ENCODE measurements around the gene TTLL9. TPM values are rescaled to one million over a fixed set of nuclear protein-coding genes. Genes with fewer than 3 reads are reported as not detected.
A peak's percentile ranks its signal among the peaks of the same experiment; 100 is the strongest.

The TTLL9 gene
- total and polyA plus RNA-seq, 8 donors: 0.20 to 6.2 (median 2.3) TPM

DNA sequence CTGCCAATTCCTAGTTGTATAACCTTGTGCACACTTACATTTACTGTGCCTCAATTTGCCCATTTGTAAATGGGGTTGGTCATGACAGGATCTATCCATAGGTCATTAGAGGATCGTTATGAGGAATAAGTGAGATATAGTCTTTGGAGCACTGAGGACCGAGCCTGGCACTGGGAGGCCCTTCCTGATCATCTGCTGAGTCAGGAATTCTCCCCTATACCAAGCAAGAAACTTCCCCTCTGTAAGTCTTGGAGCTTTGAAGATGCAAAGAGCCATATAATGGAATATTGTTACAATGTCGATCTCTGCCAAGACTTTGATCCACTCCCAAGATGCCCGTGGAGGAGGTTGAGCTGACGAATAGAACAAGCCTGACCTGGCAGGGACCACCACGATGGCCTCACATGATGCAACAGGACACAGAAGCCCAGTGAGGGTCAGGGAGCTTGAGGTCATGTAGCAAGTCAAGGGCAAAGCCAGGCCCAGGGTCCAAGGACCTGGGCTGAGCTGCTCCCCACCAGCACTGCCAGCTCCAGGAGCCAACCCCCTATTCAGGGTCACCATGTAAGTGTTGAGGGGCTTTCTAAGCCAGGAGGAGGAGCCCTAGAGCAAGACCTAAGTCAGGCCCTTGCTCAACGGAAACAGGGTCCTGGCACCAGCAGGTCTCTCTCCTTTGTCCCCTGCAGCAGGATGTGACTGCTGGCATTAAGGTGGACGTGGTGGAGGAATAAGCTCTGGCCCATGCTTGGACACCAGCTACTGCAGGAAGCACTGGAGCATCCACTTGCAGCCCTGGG is 64.7 kb downstream of the TTLL9 start:
- H3K9me3 ChIP-seq: no peaks in the 10 kb centered on the region
- DNase-seq (no peak), ATAC-seq (no peak)
- TF ChIP-seq, protein P1, sequence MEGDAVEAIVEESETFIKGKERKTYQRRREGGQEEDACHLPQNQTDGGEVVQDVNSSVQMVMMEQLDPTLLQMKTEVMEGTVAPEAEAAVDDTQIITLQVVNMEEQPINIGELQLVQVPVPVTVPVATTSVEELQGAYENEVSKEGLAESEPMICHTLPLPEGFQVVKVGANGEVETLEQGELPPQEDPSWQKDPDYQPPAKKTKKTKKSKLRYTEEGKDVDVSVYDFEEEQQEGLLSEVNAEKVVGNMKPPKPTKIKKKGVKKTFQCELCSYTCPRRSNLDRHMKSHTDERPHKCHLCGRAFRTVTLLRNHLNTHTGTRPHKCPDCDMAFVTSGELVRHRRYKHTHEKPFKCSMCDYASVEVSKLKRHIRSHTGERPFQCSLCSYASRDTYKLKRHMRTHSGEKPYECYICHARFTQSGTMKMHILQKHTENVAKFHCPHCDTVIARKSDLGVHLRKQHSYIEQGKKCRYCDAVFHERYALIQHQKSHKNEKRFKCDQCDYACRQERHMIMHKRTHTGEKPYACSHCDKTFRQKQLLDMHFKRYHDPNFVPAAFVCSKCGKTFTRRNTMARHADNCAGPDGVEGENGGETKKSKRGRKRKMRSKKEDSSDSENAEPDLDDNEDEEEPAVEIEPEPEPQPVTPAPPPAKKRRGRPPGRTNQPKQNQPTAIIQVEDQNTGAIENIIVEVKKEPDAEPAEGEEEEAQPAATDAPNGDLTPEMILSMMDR (IDR thresholded peaks at IDR 0.05): no peak
- H3K36me3 ChIP-seq: no peaks in the 10 kb centered on the region
- no peak overlapping the region for H3K4me3 ChIP-seq
- no peak overlapping the region for H3K27ac ChIP-seq
- no peaks in the 10 kb centered on the region for H3K27me3 ChIP-seq
- H3K4me1 ChIP-seq: no peaks in the 10 kb centered on the region
- intact Hi-C loops (cut with DNase I): no loop called here

GRCh38 chr20:31936420-31936819 is 66.0 kb downstream of the TTLL9 start:
- ATAC-seq: no peak
- Histone ChIP-seq H3K27me3 (no peaks in the 10 kb centered on the region), H3K27ac (no peak overlapping the region), H3K36me3 (no peaks in the 10 kb centered on the region), H3K4me3 (no peak overlapping the region), H3K9me3 (no peaks in the 10 kb centered on the region), H3K4me1 (no peaks in the 10 kb centered on the region)
- intact Hi-C loops (cut with DNase I): no loop called here
- TF ChIP-seq, protein P1 (IDR thresholded peaks at IDR 0.05): no peak
- DNase-seq: no peak

DNA sequence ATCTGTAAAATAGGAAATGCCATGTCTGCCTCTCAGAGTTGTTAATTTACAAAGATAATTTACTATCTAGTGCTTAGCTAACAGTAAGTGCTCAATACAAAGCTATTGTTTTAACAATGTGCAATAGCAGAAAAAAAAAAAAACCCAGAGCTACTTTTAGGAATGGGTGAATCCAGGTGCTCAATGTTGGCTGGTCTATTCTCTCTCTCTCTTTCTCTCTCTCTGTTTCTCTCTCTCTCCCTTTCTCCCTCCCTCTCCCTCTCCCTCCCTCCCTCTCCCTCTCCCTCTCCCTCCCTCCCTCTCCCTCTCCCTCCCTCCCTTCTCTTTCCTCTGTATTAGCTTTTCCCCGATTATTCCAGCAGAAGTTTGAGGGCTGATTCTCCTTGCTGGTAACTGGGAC is 67.4 kb downstream of the TTLL9 start:
- no peak overlapping the region for H3K27ac ChIP-seq
- no peak for DNase-seq
- H3K4me1 ChIP-seq: no peaks in the 10 kb centered on the region
- H3K4me3 ChIP-seq: no peak overlapping the region
- ATAC-seq: no peak
- H3K9me3 ChIP-seq: no peaks in the 10 kb centered on the region
- H3K36me3 ChIP-seq: peaks cover 0 to 10% of the 10 kb centered on the region in 2 donors
- TF ChIP-seq, protein P1 (IDR thresholded peaks at IDR 0.05): no peak
- no peaks in the 10 kb centered on the region for H3K27me3 ChIP-seq
- intact Hi-C loops (cut with DNase I): no loop called here

DNA sequence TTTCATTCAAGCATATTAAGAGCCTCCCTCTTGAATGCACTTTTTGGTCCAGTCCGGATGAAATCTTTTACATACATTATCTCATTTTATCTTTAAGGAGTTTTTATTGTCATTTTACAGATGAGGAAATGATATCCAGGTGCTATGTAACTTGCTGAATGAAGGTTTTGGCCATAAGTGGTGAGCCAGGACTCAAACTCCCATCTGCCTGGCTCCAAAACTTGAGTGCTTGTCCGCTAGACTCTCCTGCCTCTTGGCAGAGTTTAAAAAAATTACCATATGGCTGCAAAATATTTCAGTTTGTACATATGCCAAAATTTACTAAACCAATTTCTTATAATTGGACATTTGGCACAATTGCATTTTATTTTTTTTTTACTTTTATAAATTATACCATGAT is 69.2 kb downstream of the TTLL9 start:
- Histone ChIP-seq H3K4me1 (no peaks in the 10 kb centered on the region), H3K27ac (no peak overlapping the region), H3K4me3 (no peak overlapping the region), H3K9me3 (no peaks in the 10 kb centered on the region), H3K27me3 (no peaks in the 10 kb centered on the region), H3K36me3 (peaks cover 0 to 29% of the 10 kb centered on the region in 2 donors)
- DNase-seq (no peak), ATAC-seq (no peak)
- TF ChIP-seq, protein P1 (IDR thresholded peaks at IDR 0.05): no peak
- intact Hi-C loops (cut with DNase I): no loop called here

DNA sequence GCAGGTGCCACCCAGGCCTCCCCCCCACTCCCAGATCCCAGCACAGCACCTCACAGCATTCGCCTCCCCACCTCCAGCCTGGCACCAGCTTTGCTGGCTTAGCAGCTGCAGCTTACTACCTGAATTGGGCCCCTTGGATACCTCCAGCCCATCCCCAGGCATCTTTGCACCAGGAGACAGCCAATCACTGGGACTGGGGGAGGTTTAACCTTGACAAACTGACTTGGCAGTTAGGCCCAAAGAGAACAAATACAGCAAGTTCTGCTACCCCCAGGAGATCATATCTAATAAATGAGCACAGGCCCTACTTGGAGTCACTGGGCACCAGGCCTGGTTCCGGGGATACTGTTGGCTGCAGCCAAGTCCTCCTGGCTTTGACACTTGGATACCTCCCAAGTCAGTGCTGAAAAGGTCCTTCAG is 72.6 kb downstream of the TTLL9 start:
- Histone ChIP-seq H3K27me3 (no peaks in the 10 kb centered on the region), H3K9me3 (no peaks in the 10 kb centered on the region), H3K27ac (no peak overlapping the region), H3K4me3 (no peak overlapping the region), H3K36me3 (peaks cover 0 to 63% of the 10 kb centered on the region in 2 donors), H3K4me1 (no peaks in the 10 kb centered on the region)
- intact Hi-C loops (cut with DNase I): no loop called here
- peak in 1 of 4 donors; percentile 16 for DNase-seq
- TF ChIP-seq, protein P1 (IDR thresholded peaks at IDR 0.05): no peak
- ATAC-seq: no peak
